ENCODE measurements around the gene LMNTD1. TPM values are rescaled to one million over a fixed set of nuclear protein-coding genes. Genes with fewer than 3 reads are reported as not detected.
"Not testable (repeated sequence)": the region's sequence is repeated elsewhere in the genome, so short reads cannot be mapped to it uniquely, and the experiment has no call there.

Gene LMNTD1, protein sequence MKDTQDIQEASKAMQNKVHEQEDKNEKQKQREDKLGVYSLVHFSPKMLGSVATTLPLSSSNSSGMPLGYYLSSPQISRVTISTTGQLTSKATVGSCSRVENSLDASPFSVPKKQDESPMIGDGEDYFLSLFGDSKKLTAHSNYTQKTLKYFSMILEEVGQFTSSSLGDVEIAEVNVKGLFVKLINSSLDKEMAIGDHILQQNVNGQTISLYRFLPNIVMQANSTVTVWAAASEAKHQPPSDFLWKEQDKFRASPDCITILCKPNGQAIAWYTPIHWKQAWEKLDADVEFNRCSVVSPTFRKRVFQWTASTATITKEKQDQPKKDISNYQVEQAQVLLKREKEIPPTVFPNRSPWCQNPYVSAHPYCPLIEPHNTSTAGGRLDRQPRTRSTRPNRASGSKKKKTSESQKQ
- not detected for polyA plus RNA-seq (2013)

DNA sequence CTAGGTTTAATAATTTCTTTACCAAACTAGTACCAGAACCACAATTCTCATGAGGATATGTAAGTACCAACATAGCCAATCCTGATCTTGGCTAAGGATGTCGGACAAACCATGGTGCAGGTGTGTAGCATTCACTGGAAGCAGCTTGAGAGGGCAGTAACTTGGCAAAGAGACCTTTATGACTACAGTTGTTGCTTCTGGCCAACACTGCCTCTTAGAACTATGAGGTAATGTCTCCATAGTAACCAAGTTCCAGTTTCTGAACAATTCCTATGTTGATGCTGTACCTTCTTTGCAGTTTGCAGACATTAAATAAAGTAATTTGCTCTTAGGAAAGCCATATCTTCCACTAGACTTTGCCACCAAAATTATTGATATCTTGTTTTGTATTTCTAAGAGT is at the start of gene LMNTD1:
Gene LMNTD1 (minus strand): TSS at position 186 of the 400 bp plus-strand sequence. CDS start 324 bp downstream, outside the sequence.
- H3K9me3 ChIP-seq (ENCODE audit: control extremely low read depth in 1 of 5, control insufficient read depth in 4 of 5, insufficient read depth in 2 of 5, low read depth in 1 of 5, low read length in 4 of 5): no peaks in the 10 kb centered on the region
- H3K4me1 ChIP-seq (ENCODE audit: control extremely low read depth in 1 of 4, control insufficient read depth in 4 of 4, insufficient read depth in 4 of 4, low read length in 3 of 4): peaks cover 0 to 1% (median 0%) of the 10 kb centered on the region in 4 experiments
- POLR2A ChIA-PET: no interaction called here
- no peak within 1 kb of the TSS for H3K27ac ChIP-seq (ENCODE audit: insufficient read depth in 1 of 2, low read depth in 1 of 2, low read length in 2 of 2, poor library complexity in 1 of 2, severe bottlenecking in 2 of 2)
- no peaks in the 10 kb centered on the region for H3K36me3 ChIP-seq (ENCODE audit: control insufficient read depth in 4 of 4, insufficient read depth in 4 of 4, low read length in 3 of 4)
- DNase-seq: peak in 2 of 3 donors; percentile 4 to 8
- H3K4me3 ChIP-seq (ENCODE audit: control insufficient read depth in 1 of 7, extremely low read depth in 1 of 7, insufficient read depth in 4 of 7, low read depth in 2 of 7, low read length in 6 of 7): no peak within 1 kb of the TSS
- CTCF ChIA-PET: no interaction called here
- WGBS (ENCODE audit: insufficient coverage): 55% methylated on average over 1 of the region's 1 CpG
- H3K27me3 ChIP-seq (replicated peaks in 2 of 5; ENCODE audit: control insufficient read depth in 4 of 5, insufficient read depth in 5 of 5, low read length in 4 of 5): no peaks in the 10 kb centered on the region

DNA sequence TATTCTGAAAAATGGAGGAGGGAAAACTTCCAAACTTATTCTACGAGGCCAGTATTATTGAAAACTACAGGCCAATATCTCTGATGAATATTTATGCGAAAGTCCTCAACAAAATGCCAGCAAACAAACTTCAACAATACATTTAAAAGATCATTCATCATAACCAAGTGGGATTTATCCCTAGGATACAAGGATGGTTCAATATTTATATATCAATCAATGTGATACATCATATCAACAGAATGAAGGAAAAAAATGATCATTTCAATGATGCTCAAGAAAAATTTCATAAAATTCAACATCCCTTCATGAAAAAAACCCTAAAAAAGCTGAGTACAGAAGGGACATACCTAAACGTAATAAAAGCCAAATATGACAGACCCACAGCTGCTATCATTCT is 45.9 kb upstream of the LMNTD1 start:
- no CpG with 5 or more reads among the region's 3 CpGs for WGBS (ENCODE audit: insufficient coverage)
- no peak for DNase-seq
- CTCF ChIA-PET: no interaction called here

DNA sequence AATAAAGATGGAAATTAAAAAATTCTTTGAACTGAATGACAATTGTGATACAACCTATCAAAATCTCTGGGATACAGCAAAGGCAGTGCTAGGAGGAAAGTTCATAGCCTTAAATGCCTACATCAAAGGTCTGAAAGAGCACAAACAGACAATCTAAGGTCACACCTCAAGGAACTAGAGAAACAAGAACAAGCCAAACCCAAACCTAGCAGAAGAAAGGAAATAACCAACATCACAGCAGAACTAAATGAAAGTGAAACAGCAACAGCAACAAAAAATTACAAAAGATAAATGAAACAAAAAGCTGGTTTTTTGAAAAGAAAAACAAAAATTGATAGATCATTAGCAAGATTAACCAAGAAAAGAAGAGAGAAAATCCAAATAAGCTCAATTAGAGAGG is 42.4 kb upstream of the LMNTD1 start:
- POLR2A ChIA-PET; H3K27ac ChIP-seq (ENCODE audit: insufficient read depth in 1 of 2, low read depth in 1 of 2, low read length in 2 of 2, poor library complexity in 1 of 2, severe bottlenecking in 2 of 2); DNase-seq; H3K36me3 ChIP-seq (ENCODE audit: control insufficient read depth in 4 of 4, insufficient read depth in 4 of 4, low read length in 3 of 4); H3K27me3 ChIP-seq (replicated peaks in 2 of 5; ENCODE audit: control insufficient read depth in 4 of 5, insufficient read depth in 5 of 5, low read length in 4 of 5); H3K4me3 ChIP-seq (ENCODE audit: control insufficient read depth in 1 of 7, extremely low read depth in 1 of 7, insufficient read depth in 4 of 7, low read depth in 2 of 7, low read length in 6 of 7): not testable (repeated sequence)
- H3K9me3 ChIP-seq (ENCODE audit: control extremely low read depth in 1 of 5, control insufficient read depth in 4 of 5, insufficient read depth in 2 of 5, low read depth in 1 of 5, low read length in 4 of 5): peaks cover 0 to 12% (median 2%) of the 10 kb centered on the region in 5 experiments
- peaks cover 0 to 11% (median 8%) of the 10 kb centered on the region in 4 experiments for H3K4me1 ChIP-seq (ENCODE audit: control extremely low read depth in 1 of 4, control insufficient read depth in 4 of 4, insufficient read depth in 4 of 4, low read length in 3 of 4)
- CTCF ChIA-PET: interaction anchor here (0.8 kb wide), 1 partner anchor 22 kb away, joined by 4 read pairs; no protein-coding TSS in a partner anchor

More for the DNA sequence above, 45.9 kb upstream of the LMNTD1 start:
- Histone ChIP-seq H3K9me3 (ENCODE audit: control extremely low read depth in 1 of 5, control insufficient read depth in 4 of 5, insufficient read depth in 2 of 5, low read depth in 1 of 5, low read length in 4 of 5) (peaks cover 0 to 11% (median 0%) of the 10 kb centered on the region in 5 experiments), H3K4me1 (ENCODE audit: control extremely low read depth in 1 of 4, control insufficient read depth in 4 of 4, insufficient read depth in 4 of 4, low read length in 3 of 4) (peaks cover 0 to 6% (median 0%) of the 10 kb centered on the region in 4 experiments), H3K27me3 (replicated peaks in 2 of 5; ENCODE audit: control insufficient read depth in 4 of 5, insufficient read depth in 5 of 5, low read length in 4 of 5) (no peaks in the 10 kb centered on the region), H3K4me3 (ENCODE audit: control insufficient read depth in 1 of 7, extremely low read depth in 1 of 7, insufficient read depth in 4 of 7, low read depth in 2 of 7, low read length in 6 of 7) (no peak overlapping the region), H3K36me3 (ENCODE audit: control insufficient read depth in 4 of 4, insufficient read depth in 4 of 4, low read length in 3 of 4) (no peaks in the 10 kb centered on the region), H3K27ac (ENCODE audit: insufficient read depth in 1 of 2, low read depth in 1 of 2, low read length in 2 of 2, poor library complexity in 1 of 2, severe bottlenecking in 2 of 2) (no peak overlapping the region)
- POLR2A ChIA-PET: no interaction called here

DNA sequence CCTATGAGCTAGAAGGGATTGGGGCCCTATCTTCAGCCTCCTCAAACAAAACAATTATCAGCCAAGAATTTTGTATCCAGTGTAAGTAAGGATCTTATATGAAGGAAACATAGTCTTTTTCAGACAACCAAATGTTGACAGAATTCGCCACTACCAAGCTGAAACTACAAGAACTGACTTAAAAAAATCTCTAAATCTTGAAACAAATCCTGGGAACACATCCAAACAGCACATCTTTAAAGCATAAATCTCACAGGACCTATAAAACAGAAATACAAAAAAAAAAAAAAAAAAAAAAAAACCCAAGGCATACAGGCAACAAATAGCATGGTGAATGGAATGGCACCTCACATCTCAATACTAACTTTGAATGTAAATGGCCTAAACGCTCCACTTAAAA is 41.3 kb upstream of the LMNTD1 start:
- no peak for DNase-seq
- CTCF ChIA-PET: no interaction called here
- Histone ChIP-seq H3K9me3 (ENCODE audit: control extremely low read depth in 1 of 5, control insufficient read depth in 4 of 5, insufficient read depth in 2 of 5, low read depth in 1 of 5, low read length in 4 of 5) (peaks cover 0 to 10% (median 2%) of the 10 kb centered on the region in 5 experiments), H3K27ac (ENCODE audit: insufficient read depth in 1 of 2, low read depth in 1 of 2, low read length in 2 of 2, poor library complexity in 1 of 2, severe bottlenecking in 2 of 2) (no peak overlapping the region), H3K36me3 (ENCODE audit: control insufficient read depth in 4 of 4, insufficient read depth in 4 of 4, low read length in 3 of 4) (no peaks in the 10 kb centered on the region), H3K4me3 (ENCODE audit: control insufficient read depth in 1 of 7, extremely low read depth in 1 of 7, insufficient read depth in 4 of 7, low read depth in 2 of 7, low read length in 6 of 7) (no peak overlapping the region), H3K27me3 (replicated peaks in 2 of 5; ENCODE audit: control insufficient read depth in 4 of 5, insufficient read depth in 5 of 5, low read length in 4 of 5) (no peaks in the 10 kb centered on the region), H3K4me1 (ENCODE audit: control extremely low read depth in 1 of 4, control insufficient read depth in 4 of 4, insufficient read depth in 4 of 4, low read length in 3 of 4) (peaks cover 0 to 20% (median 15%) of the 10 kb centered on the region in 4 experiments)
- POLR2A ChIA-PET: no interaction called here
- 100% methylated on average over 1 of the region's 2 CpGs for WGBS (ENCODE audit: insufficient coverage)

DNA sequence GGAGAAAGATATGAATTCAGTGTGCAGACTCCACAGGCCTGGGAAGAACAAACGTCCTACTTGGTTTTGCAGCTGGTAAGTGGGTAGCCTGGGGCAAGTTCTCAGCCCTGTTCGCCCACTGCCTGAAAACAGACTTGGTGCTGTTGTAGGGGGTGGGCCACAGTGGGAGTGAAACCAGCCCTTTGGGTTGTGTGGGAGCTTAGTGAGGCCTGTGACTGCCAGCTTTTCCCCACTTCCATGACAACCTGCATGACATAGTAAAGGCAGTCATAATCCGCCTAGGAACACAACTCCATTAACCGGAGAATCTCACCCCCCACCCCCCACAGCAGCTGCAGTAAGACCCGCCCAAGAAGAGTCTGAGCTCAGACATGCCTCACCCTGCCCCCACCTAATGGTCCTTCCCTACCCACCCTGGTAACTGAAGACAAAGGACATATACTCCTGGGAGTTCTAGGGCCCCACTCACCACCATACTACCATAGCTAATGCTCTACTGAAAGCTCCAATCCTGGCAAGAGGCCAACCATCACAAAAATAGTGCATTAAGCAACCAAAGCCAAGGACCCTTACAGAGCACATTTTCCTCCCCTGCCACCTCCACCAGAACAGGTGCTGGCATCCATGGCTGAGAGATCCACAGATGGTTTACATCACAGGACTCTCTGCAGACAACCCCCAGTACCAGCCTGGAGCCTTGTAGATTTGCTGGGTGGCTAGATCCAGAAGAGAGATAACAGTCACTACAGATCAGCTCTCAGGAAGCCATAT is 39.8 kb upstream of the LMNTD1 start:
- Histone ChIP-seq H3K27ac (ENCODE audit: insufficient read depth in 1 of 2, low read depth in 1 of 2, low read length in 2 of 2, poor library complexity in 1 of 2, severe bottlenecking in 2 of 2) (no peak overlapping the region), H3K36me3 (ENCODE audit: control insufficient read depth in 4 of 4, insufficient read depth in 4 of 4, low read length in 3 of 4) (no peaks in the 10 kb centered on the region), H3K4me3 (ENCODE audit: control insufficient read depth in 1 of 7, extremely low read depth in 1 of 7, insufficient read depth in 4 of 7, low read depth in 2 of 7, low read length in 6 of 7) (no peak overlapping the region), H3K27me3 (replicated peaks in 2 of 5; ENCODE audit: control insufficient read depth in 4 of 5, insufficient read depth in 5 of 5, low read length in 4 of 5) (no peaks in the 10 kb centered on the region), H3K4me1 (ENCODE audit: control extremely low read depth in 1 of 4, control insufficient read depth in 4 of 4, insufficient read depth in 4 of 4, low read length in 3 of 4) (peaks cover 0 to 20% (median 15%) of the 10 kb centered on the region in 4 experiments), H3K9me3 (ENCODE audit: control extremely low read depth in 1 of 5, control insufficient read depth in 4 of 5, insufficient read depth in 2 of 5, low read depth in 1 of 5, low read length in 4 of 5) (peaks cover 0 to 6% (median 0%) of the 10 kb centered on the region in 5 experiments)
- CTCF ChIA-PET: interaction anchor here (0.7 to 0.8 kb wide), 2 partner anchors 8 to 81 kb away, joined by 3 read pairs; no protein-coding TSS in a partner anchor
- WGBS (ENCODE audit: insufficient coverage): 91% methylated on average over 3 of the region's 5 CpGs
- DNase-seq: no peak
- POLR2A ChIA-PET: no interaction called here

DNA sequence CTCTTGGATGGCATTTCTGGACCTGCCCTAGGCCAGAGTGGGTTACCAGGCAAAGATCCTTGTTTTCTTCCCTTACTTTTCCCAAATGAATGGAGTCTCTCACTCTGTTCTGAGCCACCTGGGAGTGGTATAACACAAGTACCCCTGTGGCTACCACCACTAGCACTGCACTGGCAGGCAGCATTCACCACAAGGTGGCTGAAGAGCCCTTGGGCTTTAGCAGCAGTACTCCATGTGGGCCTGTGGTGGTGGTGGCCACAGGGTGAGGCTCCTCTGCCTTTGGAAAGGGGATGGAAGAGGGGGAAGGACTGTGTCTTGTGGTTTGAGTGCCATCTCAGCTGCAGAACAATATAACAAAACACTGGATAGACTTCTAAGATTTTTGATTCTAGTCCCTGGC is 38.1 kb upstream of the LMNTD1 start:
- Histone ChIP-seq H3K9me3 (ENCODE audit: control extremely low read depth in 1 of 5, control insufficient read depth in 4 of 5, insufficient read depth in 2 of 5, low read depth in 1 of 5, low read length in 4 of 5) (peaks cover 0 to 17% (median 6%) of the 10 kb centered on the region in 5 experiments), H3K4me1 (ENCODE audit: control extremely low read depth in 1 of 4, control insufficient read depth in 4 of 4, insufficient read depth in 4 of 4, low read length in 3 of 4) (peaks cover 0 to 20% (median 15%) of the 10 kb centered on the region in 4 experiments), H3K4me3 (ENCODE audit: control insufficient read depth in 1 of 7, extremely low read depth in 1 of 7, insufficient read depth in 4 of 7, low read depth in 2 of 7, low read length in 6 of 7) (no peak overlapping the region), H3K36me3 (ENCODE audit: control insufficient read depth in 4 of 4, insufficient read depth in 4 of 4, low read length in 3 of 4) (no peaks in the 10 kb centered on the region), H3K27ac (ENCODE audit: insufficient read depth in 1 of 2, low read depth in 1 of 2, low read length in 2 of 2, poor library complexity in 1 of 2, severe bottlenecking in 2 of 2) (no peak overlapping the region), H3K27me3 (replicated peaks in 2 of 5; ENCODE audit: control insufficient read depth in 4 of 5, insufficient read depth in 5 of 5, low read length in 4 of 5) (no peaks in the 10 kb centered on the region)
- ChIA-PET CTCF (interaction anchor here (0.8 to 1.5 kb wide), 3 partner anchors 17 to 154 kb away, joined by 3 to 5 read pairs (median 3); no protein-coding TSS in a partner anchor), POLR2A (no interaction called here)
- DNase-seq: peak; percentile 22 to 71 (median 64)
